ENCODE data around the gene RSBN1L.

Gene RSBN1L

DNA sequence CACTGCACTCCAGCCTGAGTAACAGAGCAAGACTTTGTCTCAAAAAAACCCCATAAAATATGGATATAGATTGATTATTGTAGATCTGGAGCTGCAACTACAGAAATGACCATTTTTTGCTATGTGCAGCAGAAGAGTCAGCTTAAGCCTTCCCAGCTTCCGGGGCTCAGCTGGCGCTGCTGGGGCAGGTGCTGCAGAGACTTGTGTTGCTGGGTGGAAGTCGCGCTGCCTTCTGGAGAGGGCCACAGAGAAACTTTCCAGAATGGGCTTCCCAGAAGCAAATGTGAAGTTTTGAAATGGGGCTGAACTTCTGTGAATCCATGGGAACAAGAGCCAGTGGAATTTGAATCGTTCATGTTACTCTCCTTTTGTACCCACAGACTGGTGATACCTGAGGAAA lies 37.3 kb upstream of the RSBN1L start:
- Histone ChIP-seq H3K27ac (ENCODE audit: low read depth, low read length) (no peak overlapping the region), H3K4me3 (ENCODE audit: low read depth in 1 of 5, low read length in 5 of 5) (no peak overlapping the region), H3K36me3 (ENCODE audit: control insufficient read depth in 5 of 5, insufficient read depth in 5 of 5, low read length in 5 of 5) (peaks cover 0 to 26% (median 12%) of the 10 kb centered on the region in 5 donors), H3K9me3 (ENCODE audit: control insufficient read depth in 5 of 5, low read length in 5 of 5) (no peaks in the 10 kb centered on the region), H3K4me1 (ENCODE audit: control insufficient read depth in 5 of 5, insufficient read depth in 5 of 5, low read length in 5 of 5) (no peaks in the 10 kb centered on the region), H3K27me3 (ENCODE audit: control insufficient read depth in 5 of 5, insufficient read depth in 4 of 5, low read length in 5 of 5) (no peaks in the 10 kb centered on the region), H3K9ac (ENCODE audit: low read length in 5 of 5) (no peak overlapping the region)

DNA sequence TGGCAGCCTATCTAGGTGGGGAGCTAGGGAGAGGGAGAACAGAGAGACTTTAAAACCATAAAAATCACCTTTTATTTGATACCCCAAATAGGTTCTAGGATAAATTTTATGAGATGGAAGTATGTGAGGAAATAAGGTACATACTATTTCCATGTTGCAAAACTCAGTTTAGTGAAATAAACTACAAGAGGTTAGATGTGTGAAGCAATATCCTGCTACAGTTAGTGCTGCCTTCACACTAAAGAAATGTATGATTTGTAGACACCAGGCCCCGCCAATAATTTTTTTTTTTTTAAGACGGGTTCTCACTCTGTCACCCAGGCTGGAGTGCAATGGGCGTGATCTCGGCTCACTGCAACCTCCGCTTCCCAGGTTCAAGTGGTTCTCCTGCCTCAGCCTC lies 34.4 kb upstream of the RSBN1L start:
- no peak overlapping the region for H3K27ac ChIP-seq (ENCODE audit: low read depth, low read length)
- peaks cover 0 to 11% (median 8%) of the 10 kb centered on the region in 5 donors for H3K36me3 ChIP-seq (ENCODE audit: control insufficient read depth in 5 of 5, insufficient read depth in 5 of 5, low read length in 5 of 5)
- peaks cover 0 to 5% (median 0%) of the 10 kb centered on the region in 5 donors for H3K4me1 ChIP-seq (ENCODE audit: control insufficient read depth in 5 of 5, insufficient read depth in 5 of 5, low read length in 5 of 5)
- H3K9me3 ChIP-seq (ENCODE audit: control insufficient read depth in 5 of 5, low read length in 5 of 5), result no peaks in the 10 kb centered on the region
- H3K9ac ChIP-seq (ENCODE audit: low read length in 5 of 5), result no peak overlapping the region
- no peak overlapping the region for H3K4me3 ChIP-seq (ENCODE audit: low read depth in 1 of 5, low read length in 5 of 5)
- no peaks in the 10 kb centered on the region for H3K27me3 ChIP-seq (ENCODE audit: control insufficient read depth in 5 of 5, insufficient read depth in 4 of 5, low read length in 5 of 5)

DNA sequence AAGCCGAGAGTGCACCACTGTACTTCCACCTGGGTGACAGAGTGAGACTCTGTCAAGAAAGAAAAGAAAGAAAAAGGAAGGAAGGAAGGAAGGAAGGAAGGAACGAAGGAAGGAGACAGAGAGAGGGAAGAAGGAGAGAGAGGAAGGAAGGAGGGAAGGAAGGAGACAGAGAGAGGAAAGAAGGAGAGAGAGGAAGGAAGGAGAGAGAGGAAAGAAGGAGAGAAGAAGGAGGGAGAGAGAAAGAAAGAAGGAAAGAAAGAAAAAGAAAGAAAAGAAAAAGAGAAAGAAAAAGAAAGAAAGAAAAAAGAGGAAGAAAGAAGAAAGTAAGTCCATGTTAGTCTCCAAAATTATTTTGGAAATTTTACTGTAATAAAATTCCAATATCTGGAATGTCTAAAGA lies 33.4 kb upstream of the RSBN1L start:
- no peaks in the 10 kb centered on the region for H3K27me3 ChIP-seq (ENCODE audit: control insufficient read depth in 5 of 5, insufficient read depth in 4 of 5, low read length in 5 of 5)
- H3K9me3 ChIP-seq (ENCODE audit: control insufficient read depth in 5 of 5, low read length in 5 of 5), result no peaks in the 10 kb centered on the region
- peaks cover 0 to 14% (median 9%) of the 10 kb centered on the region in 5 donors for H3K4me1 ChIP-seq (ENCODE audit: control insufficient read depth in 5 of 5, insufficient read depth in 5 of 5, low read length in 5 of 5)
- H3K9ac ChIP-seq (ENCODE audit: low read length in 5 of 5), result no peak overlapping the region
- H3K27ac ChIP-seq (ENCODE audit: low read depth, low read length), result no peak overlapping the region
- H3K36me3 ChIP-seq (ENCODE audit: control insufficient read depth in 5 of 5, insufficient read depth in 5 of 5, low read length in 5 of 5), result peaks cover 0 to 9% (median 7%) of the 10 kb centered on the region in 5 donors
- no peak overlapping the region for H3K4me3 ChIP-seq (ENCODE audit: low read depth in 1 of 5, low read length in 5 of 5)

DNA sequence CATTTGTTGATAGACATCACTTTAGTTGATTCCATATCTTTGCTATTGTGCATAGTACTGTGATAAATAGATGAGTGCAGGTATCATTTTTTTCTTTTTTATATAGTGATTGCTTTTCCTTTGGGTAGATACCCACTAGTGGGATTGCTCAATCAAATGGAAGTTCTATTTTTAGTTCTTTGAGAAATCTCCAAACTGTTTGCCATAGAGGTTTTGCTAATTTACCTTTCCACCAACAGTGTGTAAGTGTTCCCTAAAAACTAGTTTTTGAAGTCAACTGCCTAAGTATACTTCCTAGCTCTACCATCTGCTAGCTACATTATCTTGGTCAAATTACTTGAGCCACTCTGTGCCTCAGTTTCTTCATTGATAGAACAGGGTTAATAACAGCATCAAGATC lies 31.5 kb upstream of the RSBN1L start:
- Histone ChIP-seq H3K9ac (ENCODE audit: low read length in 5 of 5) (no peak overlapping the region), H3K9me3 (ENCODE audit: control insufficient read depth in 5 of 5, low read length in 5 of 5) (no peaks in the 10 kb centered on the region), H3K36me3 (ENCODE audit: control insufficient read depth in 5 of 5, insufficient read depth in 5 of 5, low read length in 5 of 5) (peaks cover 0 to 5% (median 0%) of the 10 kb centered on the region in 5 donors), H3K4me3 (ENCODE audit: low read depth in 1 of 5, low read length in 5 of 5) (no peak overlapping the region), H3K4me1 (ENCODE audit: control insufficient read depth in 5 of 5, insufficient read depth in 5 of 5, low read length in 5 of 5) (peaks cover 0 to 19% (median 10%) of the 10 kb centered on the region in 5 donors), H3K27me3 (ENCODE audit: control insufficient read depth in 5 of 5, insufficient read depth in 4 of 5, low read length in 5 of 5) (no peaks in the 10 kb centered on the region), H3K27ac (ENCODE audit: low read depth, low read length) (no peak overlapping the region)

DNA sequence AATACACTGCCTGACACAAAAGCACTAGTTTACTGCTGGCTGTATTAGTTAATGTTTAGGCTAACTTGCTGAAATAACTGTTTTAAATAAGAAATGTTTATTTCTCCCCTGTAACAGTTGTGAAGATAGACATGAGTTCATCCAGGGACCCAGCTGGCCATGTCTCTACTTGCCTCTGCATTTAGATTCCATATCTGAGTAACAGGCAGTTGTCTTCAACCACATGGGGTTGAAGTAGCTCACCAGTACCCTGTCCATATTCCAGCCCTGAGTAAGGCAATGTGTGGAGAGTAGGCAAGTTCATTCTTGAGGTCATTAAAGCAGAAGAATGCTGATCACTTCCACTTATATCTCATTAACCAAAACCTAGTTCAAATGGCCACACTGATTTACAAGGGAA lies 31.1 kb upstream of the RSBN1L start:
- H3K4me1 ChIP-seq (ENCODE audit: control insufficient read depth in 5 of 5, insufficient read depth in 5 of 5, low read length in 5 of 5), result peaks cover 0 to 19% (median 10%) of the 10 kb centered on the region in 5 donors
- no peak overlapping the region for H3K9ac ChIP-seq (ENCODE audit: low read length in 5 of 5)

DNA sequence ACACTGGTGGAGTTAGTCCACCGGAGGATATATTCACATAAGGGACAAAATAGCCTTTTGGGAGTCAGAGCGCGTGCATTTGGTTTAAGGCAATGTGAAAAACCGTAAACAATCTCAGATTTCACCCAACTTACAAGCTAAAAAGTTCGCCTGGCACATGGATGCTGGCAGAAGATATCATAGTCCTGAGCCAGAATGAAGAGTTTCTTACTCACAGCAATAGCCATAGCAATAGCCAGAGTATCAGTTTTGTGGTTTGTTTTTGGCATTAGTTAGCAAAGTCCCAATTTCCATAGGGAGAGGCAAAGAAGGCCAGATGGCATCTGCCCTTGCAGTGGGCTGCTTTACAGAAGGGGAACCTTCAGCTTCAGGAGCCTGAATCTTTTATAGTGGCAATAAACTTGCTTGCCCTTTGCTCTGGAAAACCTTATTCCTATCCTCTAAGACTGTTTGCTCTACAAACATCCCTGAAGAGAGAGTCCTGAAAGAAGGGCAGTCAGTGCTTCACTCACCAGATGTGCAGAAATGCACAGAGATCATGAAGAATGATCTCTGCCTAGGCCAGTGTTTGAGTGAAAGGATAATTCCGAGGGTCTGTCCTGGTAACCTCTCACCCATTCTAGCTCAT lies 28.7 kb upstream of the RSBN1L start:
- H3K27me3 ChIP-seq (ENCODE audit: control insufficient read depth in 5 of 5, insufficient read depth in 4 of 5, low read length in 5 of 5), result no peaks in the 10 kb centered on the region
- H3K9me3 ChIP-seq (ENCODE audit: control insufficient read depth in 5 of 5, low read length in 5 of 5), result no peaks in the 10 kb centered on the region
- peaks cover 0 to 19% (median 10%) of the 10 kb centered on the region in 5 donors for H3K4me1 ChIP-seq (ENCODE audit: control insufficient read depth in 5 of 5, insufficient read depth in 5 of 5, low read length in 5 of 5)
- peak overlapping the region in 1 of 5 donors; percentile 56 for H3K9ac ChIP-seq (ENCODE audit: low read length in 5 of 5)
- H3K27ac ChIP-seq (ENCODE audit: low read depth, low read length), result peak overlapping the region; percentile 47
- no peak overlapping the region for H3K4me3 ChIP-seq (ENCODE audit: low read depth in 1 of 5, low read length in 5 of 5)
- H3K36me3 ChIP-seq (ENCODE audit: control insufficient read depth in 5 of 5, insufficient read depth in 5 of 5, low read length in 5 of 5), result peaks cover 0 to 5% (median 0%) of the 10 kb centered on the region in 5 donors

More for the DNA sequence above, 31.1 kb upstream of the RSBN1L start:
- Histone ChIP-seq H3K27me3 (ENCODE audit: control insufficient read depth in 5 of 5, insufficient read depth in 4 of 5, low read length in 5 of 5) (no peaks in the 10 kb centered on the region), H3K27ac (ENCODE audit: low read depth, low read length) (no peak overlapping the region), H3K9me3 (ENCODE audit: control insufficient read depth in 5 of 5, low read length in 5 of 5) (no peaks in the 10 kb centered on the region), H3K36me3 (ENCODE audit: control insufficient read depth in 5 of 5, insufficient read depth in 5 of 5, low read length in 5 of 5) (peaks cover 0 to 5% (median 0%) of the 10 kb centered on the region in 5 donors), H3K4me3 (ENCODE audit: low read depth in 1 of 5, low read length in 5 of 5) (no peak overlapping the region)

DNA sequence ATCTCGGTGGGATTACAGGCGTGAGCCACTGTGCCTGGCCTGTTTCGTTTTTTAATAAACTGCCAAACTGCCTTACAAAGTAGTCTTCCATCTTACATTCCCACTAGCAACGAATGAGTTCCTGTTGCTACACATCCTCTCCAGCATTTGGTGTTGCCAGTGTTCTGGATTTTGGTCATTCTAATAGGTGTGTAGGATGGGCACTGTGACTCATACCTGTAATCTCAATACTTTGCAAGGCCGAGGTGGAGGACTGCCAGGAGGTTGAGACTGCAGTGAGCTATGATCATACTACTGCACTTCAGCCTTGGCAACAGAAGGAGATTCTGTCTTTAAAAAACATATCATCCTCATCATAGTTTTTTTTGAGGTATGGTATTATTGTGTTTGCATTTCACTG lies 21.4 kb upstream of the RSBN1L start:
- H3K9me3 ChIP-seq (ENCODE audit: control insufficient read depth in 5 of 5, low read length in 5 of 5), result no peaks in the 10 kb centered on the region
- H3K4me1 ChIP-seq (ENCODE audit: control insufficient read depth in 5 of 5, insufficient read depth in 5 of 5, low read length in 5 of 5), result no peaks in the 10 kb centered on the region
- no peak overlapping the region for H3K9ac ChIP-seq (ENCODE audit: low read length in 5 of 5)
- H3K27me3 ChIP-seq (ENCODE audit: control insufficient read depth in 5 of 5, insufficient read depth in 4 of 5, low read length in 5 of 5), result no peaks in the 10 kb centered on the region
- H3K4me3 ChIP-seq (ENCODE audit: low read depth in 1 of 5, low read length in 5 of 5), result no peak overlapping the region
- no peaks in the 10 kb centered on the region for H3K36me3 ChIP-seq (ENCODE audit: control insufficient read depth in 5 of 5, insufficient read depth in 5 of 5, low read length in 5 of 5)
- H3K27ac ChIP-seq (ENCODE audit: low read depth, low read length), result no peak overlapping the region

DNA sequence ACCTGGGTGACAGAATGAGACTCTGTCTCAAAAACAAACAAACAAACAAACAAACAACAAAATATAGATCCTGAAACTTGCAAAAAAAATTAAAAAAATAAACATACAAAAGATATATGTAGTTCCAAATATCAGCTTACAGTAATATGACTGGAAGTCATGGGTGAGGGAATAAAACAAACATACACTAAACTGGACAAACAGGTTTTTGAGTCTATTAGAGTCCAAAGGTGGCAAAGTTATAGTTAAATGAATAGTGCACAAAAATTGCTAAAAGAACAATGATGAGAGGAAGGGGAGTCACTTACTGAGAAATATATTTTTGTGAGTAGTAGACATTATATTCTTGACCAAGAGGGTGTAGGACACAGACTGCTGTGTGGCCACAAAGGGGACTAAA lies 16.7 kb upstream of the RSBN1L start:
- Histone ChIP-seq H3K9me3 (ENCODE audit: control insufficient read depth in 5 of 5, low read length in 5 of 5) (no peaks in the 10 kb centered on the region), H3K9ac (ENCODE audit: low read length in 5 of 5) (no peak overlapping the region), H3K4me3 (ENCODE audit: low read depth in 1 of 5, low read length in 5 of 5) (no peak overlapping the region), H3K27ac (ENCODE audit: low read depth, low read length) (no peak overlapping the region), H3K4me1 (ENCODE audit: control insufficient read depth in 5 of 5, insufficient read depth in 5 of 5, low read length in 5 of 5) (peaks cover 3 to 8% (median 7%) of the 10 kb centered on the region in 5 donors), H3K36me3 (ENCODE audit: control insufficient read depth in 5 of 5, insufficient read depth in 5 of 5, low read length in 5 of 5) (peaks cover 0 to 9% (median 4%) of the 10 kb centered on the region in 5 donors), H3K27me3 (ENCODE audit: control insufficient read depth in 5 of 5, insufficient read depth in 4 of 5, low read length in 5 of 5) (no peaks in the 10 kb centered on the region)

DNA sequence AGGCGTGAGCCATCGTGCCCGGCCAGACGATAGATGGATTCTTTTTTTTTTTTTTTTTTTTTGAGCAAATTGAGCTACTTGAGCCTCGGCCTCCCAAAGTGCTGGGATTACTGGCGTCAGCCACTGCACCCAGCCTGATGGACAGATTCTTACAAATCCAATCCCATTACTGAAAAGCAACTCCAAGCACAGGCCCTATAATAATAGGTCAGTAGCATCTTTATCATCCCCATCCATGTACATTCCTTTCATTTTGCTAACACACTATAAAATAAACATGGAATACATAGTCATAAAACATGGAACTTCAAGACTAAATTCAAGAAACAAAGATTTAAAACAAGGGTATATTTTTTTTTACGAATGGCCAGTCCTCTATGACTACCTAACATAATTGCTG lies 16.0 kb upstream of the RSBN1L start:
- no peak overlapping the region for H3K27ac ChIP-seq (ENCODE audit: low read depth, low read length)
- peaks cover 3 to 13% (median 8%) of the 10 kb centered on the region in 5 donors for H3K4me1 ChIP-seq (ENCODE audit: control insufficient read depth in 5 of 5, insufficient read depth in 5 of 5, low read length in 5 of 5)
- no peak overlapping the region for H3K4me3 ChIP-seq (ENCODE audit: low read depth in 1 of 5, low read length in 5 of 5)
- no peak overlapping the region for H3K9ac ChIP-seq (ENCODE audit: low read length in 5 of 5)
- no peaks in the 10 kb centered on the region for H3K27me3 ChIP-seq (ENCODE audit: control insufficient read depth in 5 of 5, insufficient read depth in 4 of 5, low read length in 5 of 5)
- H3K36me3 ChIP-seq (ENCODE audit: control insufficient read depth in 5 of 5, insufficient read depth in 5 of 5, low read length in 5 of 5), result peaks cover 0 to 9% (median 4%) of the 10 kb centered on the region in 5 donors
- H3K9me3 ChIP-seq (ENCODE audit: control insufficient read depth in 5 of 5, low read length in 5 of 5), result no peaks in the 10 kb centered on the region

DNA sequence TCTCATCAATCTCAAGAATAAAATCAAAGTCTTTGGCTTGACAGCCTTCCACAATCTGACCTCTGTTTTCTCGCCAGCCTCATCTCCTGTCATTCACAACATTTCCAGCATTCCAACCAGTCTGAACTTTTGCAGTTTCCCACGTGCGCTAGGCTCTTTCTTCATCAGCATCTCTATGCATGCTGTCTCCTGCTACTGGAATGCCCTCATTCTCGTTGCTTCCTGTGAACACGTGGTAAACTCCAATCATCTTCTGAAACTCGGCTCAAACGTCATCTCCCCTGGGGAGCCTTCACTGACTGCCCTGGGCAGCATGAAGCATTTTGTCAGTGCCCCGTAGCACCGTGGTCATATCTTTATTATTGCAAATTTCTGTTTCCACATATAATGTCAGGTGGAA lies 12.2 kb upstream of the RSBN1L start:
- H3K27me3 ChIP-seq (ENCODE audit: control insufficient read depth in 5 of 5, insufficient read depth in 4 of 5, low read length in 5 of 5), result no peaks in the 10 kb centered on the region
- peaks cover 0 to 9% (median 4%) of the 10 kb centered on the region in 5 donors for H3K36me3 ChIP-seq (ENCODE audit: control insufficient read depth in 5 of 5, insufficient read depth in 5 of 5, low read length in 5 of 5)
- H3K27ac ChIP-seq (ENCODE audit: low read depth, low read length), result no peak overlapping the region
- H3K9me3 ChIP-seq (ENCODE audit: control insufficient read depth in 5 of 5, low read length in 5 of 5), result no peaks in the 10 kb centered on the region
- H3K9ac ChIP-seq (ENCODE audit: low read length in 5 of 5), result peak overlapping the region in 1 of 5 donors; percentile 59
- H3K4me3 ChIP-seq (ENCODE audit: low read depth in 1 of 5, low read length in 5 of 5), result peak overlapping the region in 1 of 5 donors; percentile 40
- H3K4me1 ChIP-seq (ENCODE audit: control insufficient read depth in 5 of 5, insufficient read depth in 5 of 5, low read length in 5 of 5), result peaks cover 3 to 16% (median 10%) of the 10 kb centered on the region in 5 donors
